GM13977 (cell line): ENCODE data around the gene NDEL1.

Source experiments
- DNase-seq: peaks from one replicate; pipeline ENCODE4 v3.0.0; 2012; ENCODE audit warnings: low spot score
- in situ Hi-C: fragments of 300-500 bp; cut with MboI; formaldehyde crosslinking; loops from one replicate; pipeline ENCODE4 v1.12.0; 2022; ENCODE audit warnings: low sequenced_read_pairs, low pct_unique_long_range_greater_than_20kb, mixed read lengths, inconsistent platforms; ENCODE audit not compliant: unreplicated experiment
- TF ChIP-seq, protein P1 (sequence below): IDR thresholded peaks from 2 replicates; pipeline ENCODE4 v1.5.1; 2012; ENCODE audit warnings: mild to moderate bottlenecking, control low read depth; ENCODE audit not compliant: insufficient read depth; ENCODE audit errors: extremely low read depth, missing control alignments

Gene NDEL1, protein sequence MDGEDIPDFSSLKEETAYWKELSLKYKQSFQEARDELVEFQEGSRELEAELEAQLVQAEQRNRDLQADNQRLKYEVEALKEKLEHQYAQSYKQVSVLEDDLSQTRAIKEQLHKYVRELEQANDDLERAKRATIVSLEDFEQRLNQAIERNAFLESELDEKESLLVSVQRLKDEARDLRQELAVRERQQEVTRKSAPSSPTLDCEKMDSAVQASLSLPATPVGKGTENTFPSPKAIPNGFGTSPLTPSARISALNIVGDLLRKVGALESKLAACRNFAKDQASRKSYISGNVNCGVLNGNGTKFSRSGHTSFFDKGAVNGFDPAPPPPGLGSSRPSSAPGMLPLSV

DNA sequence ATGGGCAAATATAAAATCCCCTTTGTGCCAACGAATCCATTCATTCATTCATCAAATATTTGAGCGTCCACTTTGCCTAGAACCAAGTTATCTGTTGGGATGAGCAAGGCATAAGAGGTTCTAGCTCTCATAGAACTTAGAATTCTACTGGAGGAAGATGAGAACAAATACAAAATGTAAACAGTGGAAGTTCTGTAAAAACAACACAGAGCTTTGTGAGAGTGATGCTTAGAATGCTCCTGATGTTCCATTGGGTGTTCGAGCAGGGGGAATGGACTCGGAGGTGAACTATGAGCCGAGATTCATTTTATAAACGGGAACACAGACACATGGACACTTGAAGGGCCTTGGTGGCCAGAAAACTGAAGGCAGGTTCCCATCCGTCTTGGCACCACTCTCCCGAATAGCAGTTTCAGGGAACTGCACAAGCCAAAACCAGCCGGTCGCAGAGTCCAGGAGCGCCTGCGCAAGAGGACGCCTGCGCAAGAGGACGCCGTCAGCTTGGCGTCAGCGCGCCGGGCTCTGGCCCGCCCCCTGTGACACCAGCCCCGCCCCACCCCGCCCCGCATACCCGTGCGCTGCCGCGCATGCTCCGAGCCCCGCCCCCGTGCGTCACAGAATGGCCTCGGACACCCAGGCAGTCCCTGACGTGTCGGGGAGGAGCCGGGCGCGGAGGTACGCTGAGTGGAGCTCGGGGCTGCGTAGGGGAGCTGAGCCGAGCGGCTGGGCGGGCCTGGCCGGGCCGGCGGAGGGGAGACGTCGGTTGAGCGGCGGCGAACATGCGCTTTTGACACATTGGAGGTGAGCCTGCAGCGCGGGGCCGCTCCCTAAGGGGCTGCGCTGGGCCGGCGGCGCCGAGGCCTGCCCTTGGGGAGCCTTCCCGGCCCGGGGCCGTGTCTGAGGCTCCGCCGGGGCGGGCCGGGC lies at the start of gene NDEL1:
Gene NDEL1 (plus strand): TSS at position 640 of the 924 bp plus-strand sequence. CDS start 8,388 bp downstream, outside the sequence.
- in situ Hi-C loops: no loop called here
- DNase-seq: peak; percentile 100
- TF ChIP-seq, protein P1, sequence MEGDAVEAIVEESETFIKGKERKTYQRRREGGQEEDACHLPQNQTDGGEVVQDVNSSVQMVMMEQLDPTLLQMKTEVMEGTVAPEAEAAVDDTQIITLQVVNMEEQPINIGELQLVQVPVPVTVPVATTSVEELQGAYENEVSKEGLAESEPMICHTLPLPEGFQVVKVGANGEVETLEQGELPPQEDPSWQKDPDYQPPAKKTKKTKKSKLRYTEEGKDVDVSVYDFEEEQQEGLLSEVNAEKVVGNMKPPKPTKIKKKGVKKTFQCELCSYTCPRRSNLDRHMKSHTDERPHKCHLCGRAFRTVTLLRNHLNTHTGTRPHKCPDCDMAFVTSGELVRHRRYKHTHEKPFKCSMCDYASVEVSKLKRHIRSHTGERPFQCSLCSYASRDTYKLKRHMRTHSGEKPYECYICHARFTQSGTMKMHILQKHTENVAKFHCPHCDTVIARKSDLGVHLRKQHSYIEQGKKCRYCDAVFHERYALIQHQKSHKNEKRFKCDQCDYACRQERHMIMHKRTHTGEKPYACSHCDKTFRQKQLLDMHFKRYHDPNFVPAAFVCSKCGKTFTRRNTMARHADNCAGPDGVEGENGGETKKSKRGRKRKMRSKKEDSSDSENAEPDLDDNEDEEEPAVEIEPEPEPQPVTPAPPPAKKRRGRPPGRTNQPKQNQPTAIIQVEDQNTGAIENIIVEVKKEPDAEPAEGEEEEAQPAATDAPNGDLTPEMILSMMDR: no peak

DNA sequence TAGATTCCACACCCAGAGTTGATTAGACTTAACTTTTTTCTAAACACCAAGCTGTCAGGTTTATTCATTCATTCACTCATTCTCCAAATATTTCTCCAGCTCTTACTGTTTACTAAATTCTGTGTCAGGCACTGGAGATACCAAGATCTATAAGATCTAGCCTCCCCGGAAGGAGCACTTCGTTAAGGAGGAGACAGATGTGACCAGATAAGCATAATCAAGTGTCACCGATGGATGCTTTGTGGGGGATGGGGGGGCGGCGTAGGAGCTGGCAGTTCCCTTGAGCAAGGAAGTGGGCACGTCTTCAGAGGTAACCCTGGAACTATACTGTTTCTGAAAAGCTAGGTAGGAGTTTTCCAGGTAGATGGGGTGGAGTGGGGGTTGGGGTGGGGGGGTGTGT lies 48.8 kb upstream of the NDEL1 start:
- in situ Hi-C loops: no loop called here
- TF ChIP-seq, protein P1: no peak
- no peak for DNase-seq

DNA sequence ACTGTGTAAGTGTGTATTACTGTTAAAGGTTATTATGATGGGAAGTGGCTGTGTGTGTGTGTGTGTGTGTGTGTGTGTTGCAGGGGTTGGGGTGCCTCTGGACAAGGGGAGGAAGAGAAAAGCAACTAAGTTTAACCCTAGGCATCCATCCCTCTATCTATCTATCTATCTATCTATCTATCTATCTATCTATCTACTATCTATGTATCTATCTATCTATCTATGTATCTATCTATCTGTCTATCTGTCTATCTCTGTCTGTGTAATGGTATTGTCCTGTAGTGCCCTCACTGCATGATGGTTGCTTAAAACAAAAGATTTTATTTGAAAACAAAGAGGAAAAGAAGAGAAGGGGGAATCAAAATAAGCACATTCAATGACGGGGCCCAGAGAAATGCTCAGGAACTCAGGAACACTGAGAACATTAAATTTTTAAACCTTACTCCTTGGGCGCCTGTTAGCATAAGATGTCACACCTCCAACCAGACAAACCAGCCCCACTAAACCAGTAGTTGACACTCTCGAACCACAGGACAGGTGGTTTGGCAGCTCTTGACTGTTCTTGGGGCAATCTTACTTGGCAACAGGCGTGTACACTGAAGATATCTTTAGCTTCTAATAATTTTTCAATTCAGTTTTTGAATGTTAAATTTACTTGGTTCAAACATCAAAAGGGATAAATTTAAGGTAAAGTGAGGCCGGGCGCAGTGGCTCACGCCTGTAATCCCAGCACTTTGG lies 47.6 kb upstream of the NDEL1 start:
- TF ChIP-seq, protein P1: no peak
- in situ Hi-C loops: no loop called here
- DNase-seq: no peak

DNA sequence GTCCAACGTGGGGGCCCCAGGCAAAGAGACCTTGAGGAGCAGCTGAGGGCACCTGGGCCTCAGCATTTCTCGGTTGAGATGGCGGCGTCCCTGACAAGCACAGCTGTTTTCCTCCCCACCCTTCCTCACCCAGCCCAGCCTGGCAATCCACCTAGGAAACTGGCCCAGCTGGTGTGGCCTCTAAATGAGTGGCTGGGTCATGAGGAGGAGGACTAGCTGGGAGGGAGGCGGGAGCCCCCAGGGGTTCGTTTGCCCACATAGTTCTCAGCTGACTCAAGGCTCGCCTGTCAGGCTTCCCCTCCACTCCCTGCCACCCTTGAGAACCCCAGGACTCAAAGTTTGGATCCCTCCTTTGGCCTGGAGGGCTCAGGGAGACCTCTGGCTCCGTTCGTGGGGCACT lies 44.0 kb upstream of the NDEL1 start:
- in situ Hi-C loops: no loop called here
- TF ChIP-seq, protein P1: no peak
- no peak for DNase-seq

DNA sequence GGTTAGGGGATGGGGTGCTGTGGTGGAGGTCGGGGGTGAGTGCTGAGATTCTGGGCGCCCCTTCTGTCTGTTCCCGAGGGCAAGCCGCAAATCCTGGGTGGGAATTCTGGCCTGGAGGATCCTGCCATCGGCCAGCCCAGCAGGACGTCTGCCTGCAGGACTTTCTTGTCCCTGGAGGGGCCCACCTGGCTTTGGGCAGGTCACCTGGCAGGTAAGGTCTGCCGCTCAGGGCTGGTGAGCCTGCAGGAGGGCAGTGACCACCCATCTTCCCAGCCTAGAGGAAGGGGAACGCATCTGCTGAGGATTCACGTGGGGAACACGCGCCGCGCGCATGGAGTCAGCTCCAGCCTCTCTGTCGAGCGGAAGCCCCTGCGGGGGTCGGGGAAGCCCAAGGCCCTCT lies 43.4 kb upstream of the NDEL1 start:
- TF ChIP-seq, protein P1: no peak
- DNase-seq: no peak
- in situ Hi-C loops: no loop called here
